ENCODE data around the gene SLC28A1.

Gene SLC28A1

DNA sequence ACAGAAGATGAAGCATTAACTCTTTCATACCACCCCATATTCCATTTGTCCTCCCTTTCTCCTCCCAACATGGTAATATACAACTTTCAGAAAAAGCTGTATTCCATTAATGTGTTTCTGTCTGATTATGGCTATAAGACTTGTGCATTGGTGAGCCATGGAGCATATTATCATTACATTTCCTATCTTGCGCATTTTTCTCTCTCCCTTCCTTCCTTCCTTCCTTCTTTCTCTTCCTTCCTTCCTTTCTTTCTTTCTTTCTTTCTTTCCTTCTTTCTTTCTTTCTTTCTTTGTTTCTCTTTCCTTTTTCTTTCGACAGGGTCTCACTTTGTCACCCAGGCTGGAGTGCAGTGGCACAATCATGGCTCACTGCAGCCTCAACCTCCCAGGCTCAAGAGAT is 71.7 kb downstream of the SLC28A1 start:
- H3K4me3 ChIP-seq (ENCODE audit: low read depth, low read length), result no peak overlapping the region
- TF ChIP-seq, protein P1, sequence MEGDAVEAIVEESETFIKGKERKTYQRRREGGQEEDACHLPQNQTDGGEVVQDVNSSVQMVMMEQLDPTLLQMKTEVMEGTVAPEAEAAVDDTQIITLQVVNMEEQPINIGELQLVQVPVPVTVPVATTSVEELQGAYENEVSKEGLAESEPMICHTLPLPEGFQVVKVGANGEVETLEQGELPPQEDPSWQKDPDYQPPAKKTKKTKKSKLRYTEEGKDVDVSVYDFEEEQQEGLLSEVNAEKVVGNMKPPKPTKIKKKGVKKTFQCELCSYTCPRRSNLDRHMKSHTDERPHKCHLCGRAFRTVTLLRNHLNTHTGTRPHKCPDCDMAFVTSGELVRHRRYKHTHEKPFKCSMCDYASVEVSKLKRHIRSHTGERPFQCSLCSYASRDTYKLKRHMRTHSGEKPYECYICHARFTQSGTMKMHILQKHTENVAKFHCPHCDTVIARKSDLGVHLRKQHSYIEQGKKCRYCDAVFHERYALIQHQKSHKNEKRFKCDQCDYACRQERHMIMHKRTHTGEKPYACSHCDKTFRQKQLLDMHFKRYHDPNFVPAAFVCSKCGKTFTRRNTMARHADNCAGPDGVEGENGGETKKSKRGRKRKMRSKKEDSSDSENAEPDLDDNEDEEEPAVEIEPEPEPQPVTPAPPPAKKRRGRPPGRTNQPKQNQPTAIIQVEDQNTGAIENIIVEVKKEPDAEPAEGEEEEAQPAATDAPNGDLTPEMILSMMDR (IDR thresholded peaks at IDR 0.05; ENCODE audit: control insufficient read depth, extremely low read depth, insufficient read depth), result no peak
- DNase-seq (ENCODE audit: low read depth), result no peak

DNA sequence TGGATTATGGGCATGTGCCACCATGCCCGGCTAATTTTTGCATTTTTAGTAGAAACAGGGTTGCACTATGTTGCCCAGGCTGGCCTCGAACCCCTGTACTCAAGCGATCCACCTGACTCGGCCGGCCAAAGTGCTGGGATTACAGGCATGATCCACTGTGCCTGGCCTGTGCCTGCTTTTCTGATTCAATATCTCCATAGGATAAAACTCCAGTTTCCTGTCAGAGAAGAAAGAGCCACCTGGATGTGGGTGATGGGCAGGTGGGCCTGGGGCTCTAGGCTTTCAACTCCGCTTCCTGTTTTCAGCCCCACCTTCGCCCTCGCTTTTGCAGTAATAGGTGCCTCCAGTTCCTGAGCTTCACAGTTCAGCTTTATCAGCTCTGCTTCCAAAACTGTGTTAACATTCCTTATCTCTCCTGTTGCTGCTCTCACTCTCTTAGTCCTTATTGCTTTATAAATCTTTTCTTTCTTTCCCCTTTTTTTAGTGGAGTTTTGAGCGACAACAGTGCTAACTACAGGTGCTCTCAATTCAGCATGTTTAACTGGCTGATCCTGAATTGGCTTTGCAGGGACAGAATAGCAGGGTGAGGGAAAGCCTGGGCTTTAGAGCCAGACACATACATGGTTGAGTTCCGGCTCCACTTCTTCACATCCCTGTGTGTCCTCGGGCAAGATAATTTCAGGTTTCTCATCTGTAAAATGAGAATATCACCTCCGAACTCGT is 76.1 kb downstream of the SLC28A1 start:
- H3K4me3 ChIP-seq (ENCODE audit: low read depth, low read length), result no peak overlapping the region
- TF ChIP-seq, protein P1 (IDR thresholded peaks at IDR 0.05; ENCODE audit: control insufficient read depth, extremely low read depth, insufficient read depth), result no peak
- DNase-seq (ENCODE audit: low read depth), result no peak

DNA sequence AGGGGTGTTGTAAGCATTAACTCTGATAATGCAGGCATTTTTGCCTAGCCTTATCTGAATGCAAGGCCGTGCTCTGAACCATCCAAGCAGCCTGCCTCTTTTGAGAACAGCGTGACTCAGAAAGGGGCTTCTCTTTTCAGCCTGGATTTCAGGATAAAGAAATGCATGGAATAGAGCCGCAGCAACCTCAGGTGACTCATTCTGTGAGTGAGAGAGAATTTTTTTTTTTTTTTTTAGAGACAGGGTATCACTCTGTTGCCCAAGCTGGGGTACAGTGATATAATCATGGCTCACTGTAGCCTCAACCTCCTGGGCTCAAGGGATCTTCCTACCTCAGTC is 76.6 kb downstream of the SLC28A1 start:
- no peak overlapping the region for H3K4me3 ChIP-seq (ENCODE audit: low read depth, low read length)
- TF ChIP-seq, protein P1 (IDR thresholded peaks at IDR 0.05; ENCODE audit: control insufficient read depth, extremely low read depth, insufficient read depth), result no peak
- DNase-seq (ENCODE audit: low read depth), result no peak

DNA sequence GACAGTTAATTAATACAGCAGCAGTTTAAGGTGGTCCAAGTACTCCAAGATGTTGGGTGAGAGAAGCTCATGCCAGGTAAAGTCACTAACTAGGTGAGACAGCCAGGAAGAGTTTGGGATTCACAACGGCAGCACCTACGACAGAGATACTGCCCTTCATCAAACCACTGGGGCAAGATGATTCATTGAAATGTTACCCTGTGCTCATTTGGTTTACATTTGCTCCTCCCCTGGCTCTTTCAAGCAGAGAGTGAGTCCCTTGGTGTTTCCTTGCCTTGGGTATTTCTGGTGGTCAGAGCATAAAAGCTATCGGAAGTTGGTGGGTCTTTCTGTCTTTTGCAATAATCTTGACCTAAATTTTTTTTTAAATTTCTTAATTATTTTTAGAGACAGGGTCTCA is 77.2 kb downstream of the SLC28A1 start:
- TF ChIP-seq, protein P1 (IDR thresholded peaks at IDR 0.05; ENCODE audit: control insufficient read depth, extremely low read depth, insufficient read depth), result no peak
- DNase-seq (ENCODE audit: low read depth), result no peak
- H3K4me3 ChIP-seq (ENCODE audit: low read depth, low read length), result no peak overlapping the region

DNA sequence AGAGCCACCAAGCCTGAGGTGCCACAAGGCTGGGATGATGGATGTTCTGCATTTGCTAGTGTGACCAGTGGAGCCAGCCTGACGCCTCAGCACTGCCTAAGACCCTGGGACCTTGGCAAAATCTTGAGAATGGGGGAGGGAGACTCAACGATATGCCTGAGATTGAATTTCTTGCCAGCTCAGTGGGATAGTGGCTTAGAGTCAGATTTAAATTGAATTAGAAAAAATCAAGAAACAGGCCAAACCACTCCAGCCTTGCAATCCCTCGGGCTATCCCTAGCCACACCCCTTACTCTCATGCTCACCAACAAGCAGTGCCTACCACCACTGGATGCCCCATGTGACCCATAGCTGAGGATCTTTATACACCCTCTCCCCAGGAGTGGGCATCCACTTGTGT is 78.5 kb downstream of the SLC28A1 start:
- no peak for DNase-seq (ENCODE audit: low read depth)
- TF ChIP-seq, protein P1 (IDR thresholded peaks at IDR 0.05; ENCODE audit: control insufficient read depth, extremely low read depth, insufficient read depth), result no peak

DNA sequence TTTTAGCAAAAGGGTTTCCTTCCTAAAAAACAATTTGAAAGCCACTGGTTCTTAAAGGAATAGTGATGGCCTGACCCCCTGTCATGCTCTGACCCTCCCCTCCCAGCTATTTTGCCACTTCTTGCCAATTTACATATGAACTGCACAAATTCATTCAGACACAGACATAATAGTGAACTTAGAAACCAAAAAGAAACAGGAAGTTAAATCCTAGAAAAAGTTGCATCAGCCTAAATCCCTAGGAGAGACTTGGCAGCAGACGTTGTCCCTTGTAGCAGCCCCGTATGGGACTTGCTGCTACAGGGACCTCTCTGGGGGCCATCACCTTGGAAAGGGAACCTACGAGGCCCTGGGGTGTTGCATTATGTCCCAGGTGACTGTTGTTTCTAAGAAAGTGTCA is 82.9 kb downstream of the SLC28A1 start:
- DNase-seq (ENCODE audit: low read depth), result no peak
- TF ChIP-seq, protein P1 (IDR thresholded peaks at IDR 0.05; ENCODE audit: control insufficient read depth, extremely low read depth, insufficient read depth), result no peak
- H3K4me3 ChIP-seq (ENCODE audit: low read depth, low read length), result no peak overlapping the region

More for the DNA sequence above, 78.5 kb downstream of the SLC28A1 start:
- H3K4me3 ChIP-seq (ENCODE audit: low read depth, low read length), result no peak overlapping the region

DNA sequence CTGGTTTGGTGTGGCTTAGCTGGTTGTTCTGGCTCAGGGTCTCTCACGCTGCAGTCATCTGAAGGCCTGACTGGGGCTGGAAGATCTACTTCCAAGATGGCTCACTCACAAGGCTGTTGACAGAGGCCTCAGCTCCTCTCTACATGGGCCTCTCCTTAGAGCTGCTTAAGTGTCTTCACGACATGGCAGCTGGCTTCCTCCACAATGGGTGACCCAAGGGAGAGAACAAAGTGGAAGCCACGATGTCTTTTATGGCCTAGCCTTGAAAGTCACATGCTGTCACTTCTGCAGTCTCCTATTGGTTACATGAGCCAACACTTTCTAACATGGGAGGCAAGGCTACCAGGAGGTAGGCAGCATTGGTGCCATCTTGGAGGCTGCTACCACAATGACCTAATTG is 83.8 kb downstream of the SLC28A1 start:
- no peak for DNase-seq (ENCODE audit: low read depth)
- H3K4me3 ChIP-seq (ENCODE audit: low read depth, low read length), result no peak overlapping the region
- TF ChIP-seq, protein P1 (IDR thresholded peaks at IDR 0.05; ENCODE audit: control insufficient read depth, extremely low read depth, insufficient read depth), result no peak
